OCI-LY3 (cell line): ENCODE data around the gene RUNX2.

Source experiments
- H2AFZ ChIP-seq: fragments of 200-600, 300-600 bp; shearing (Covaris generic); 2 replicates; pipeline ENCODE4 v1.6.0; 2014; ENCODE audit warnings: antibody characterized with exemption, low read depth, low read length
- H3K27ac ChIP-seq: fragments of 200-600, 300-600 bp; sonication (generic); 2 replicates; pipeline ENCODE4 v1.5.1; 2014; ENCODE audit warnings: mild to moderate bottlenecking, low read length, moderate library complexity, mixed read lengths
- H3K27me3 ChIP-seq: fragments of 200-600, 300-600 bp; sonication (generic); 2 replicates; pipeline ENCODE4 v1.6.1; 2014; ENCODE audit warnings: low read depth, low read length, mixed read lengths
- H3K36me3 ChIP-seq: fragments of 200-600, 300-600 bp; sonication (generic); replicated peaks from 2 replicates; pipeline ENCODE3; 2014; ENCODE audit warnings: low read depth, low read length, mixed read lengths
- H3K4me1 ChIP-seq: fragments of 300-600, 200-600 bp; sonication (generic); 2 replicates; pipeline ENCODE4 v1.6.1; 2014; ENCODE audit warnings: low read length, mixed read lengths
- H3K4me2 ChIP-seq: fragments of 200-600, 300-600 bp; sonication (generic); 2 replicates; pipeline ENCODE4 v1.6.1; 2014; ENCODE audit warnings: low read length, mixed read lengths
- H3K4me3 ChIP-seq: fragments of 300-600, 200-600 bp; sonication (generic); 2 replicates; pipeline ENCODE4 v1.5.1; 2014; ENCODE audit warnings: antibody characterized with exemption, mild to moderate bottlenecking, low read length, moderate library complexity
- H3K79me2 ChIP-seq: fragments of 300-600, 200-600 bp; shearing (Covaris generic); 2 replicates; pipeline ENCODE4 v1.6.1; 2014; ENCODE audit warnings: mild to moderate bottlenecking, low read length, mixed read lengths
- H3K9ac ChIP-seq: fragments of 300-600, 200-600 bp; shearing (Covaris generic); 2 replicates; pipeline ENCODE4 v1.6.0; 2014; ENCODE audit warnings: mild to moderate bottlenecking, low read length, moderate library complexity
- H3K9me3 ChIP-seq: fragments of 200-600, 300-600 bp; shearing (Covaris generic); 2 replicates; pipeline ENCODE4 v1.6.1; 2014; ENCODE audit warnings: low read length, mixed read lengths; ENCODE audit not compliant: insufficient read depth
- H4K20me1 ChIP-seq: fragments of 200-600, 300-600 bp; sonication (generic); 2 replicates; pipeline ENCODE4 v1.6.1; 2016; ENCODE audit warnings: low read length, mixed read lengths; ENCODE audit not compliant: insufficient read depth
- CTCF ChIP-seq: fragments of 200-600, 300-600 bp; sonication (generic); IDR thresholded peaks from 2 replicates; pipeline ENCODE4 v1.5.1; 2014; ENCODE audit warnings: antibody characterized with exemption, low read length, low read depth
- EZH2phosphoT487 ChIP-seq: fragments of 200-600 bp; shearing (Covaris generic); IDR thresholded peaks from 2 replicates; pipeline ENCODE4 v1.6.1; 2018; ENCODE audit warnings: antibody characterized with exemption, mixed run types, low read depth

RUNX2 gene

DNA sequence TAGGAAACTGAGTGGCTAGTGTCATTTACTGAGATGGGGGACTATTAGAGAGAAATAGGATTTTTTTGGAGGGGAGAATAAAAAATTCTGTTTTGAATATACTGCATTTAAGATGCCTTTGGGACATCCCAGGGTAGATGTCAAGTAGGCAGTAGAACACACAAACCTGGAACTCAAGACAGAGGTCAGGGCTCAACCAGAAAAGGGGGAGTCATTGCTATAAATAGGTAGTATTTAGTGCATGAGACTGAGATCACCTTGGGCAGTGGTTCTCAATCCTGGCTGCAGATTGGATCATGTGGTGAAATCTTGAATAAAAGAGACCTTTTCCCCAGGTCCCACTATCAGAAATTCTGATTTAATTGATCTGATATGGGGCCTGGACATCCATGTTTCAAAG lies 160.1 kb downstream of the RUNX2 start:
- no peak overlapping the region for H3K9ac ChIP-seq
- H3K79me2 ChIP-seq, result no peaks in the 10 kb centered on the region
- H2AFZ ChIP-seq, result no peak overlapping the region
- no peak overlapping the region for H3K27ac ChIP-seq
- H3K4me3 ChIP-seq, result no peak overlapping the region
- TF ChIP-seq EZH2phosphoT487, result no peak
- H3K27me3 ChIP-seq, result peaks cover 82% of the 10 kb centered on the region
- H3K36me3 ChIP-seq, result no peaks in the 10 kb centered on the region
- H3K9me3 ChIP-seq, result no peaks in the 10 kb centered on the region
- 0 out of 2 replicates have a peak, but pooled peaks cover 4% of the 10 kb centered on the region for H4K20me1 ChIP-seq
- H3K4me2 ChIP-seq, result no peak overlapping the region
- peaks cover 14% of the 10 kb centered on the region for H3K4me1 ChIP-seq

- no peak overlapping the region for H2AFZ ChIP-seq
- no peak overlapping the region for H3K4me3 ChIP-seq
- peaks cover 79% of the 10 kb centered on the region for H3K27me3 ChIP-seq
- no peaks in the 10 kb centered on the region for H3K9me3 ChIP-seq
- no peak overlapping the region for H3K9ac ChIP-seq
- TF ChIP-seq EZH2phosphoT487 (no peak), CTCF (no peak)
- H4K20me1 ChIP-seq, result 0 out of 2 replicates have a peak, but pooled peaks cover 4% of the 10 kb centered on the region
- no peak overlapping the region for H3K4me2 ChIP-seq
- H3K4me1 ChIP-seq, result peaks cover 14% of the 10 kb centered on the region
- H3K79me2 ChIP-seq, result no peaks in the 10 kb centered on the region
- no peaks in the 10 kb centered on the region for H3K36me3 ChIP-seq
- H3K27ac ChIP-seq, result no peak overlapping the region
These were observed 160.8 kb downstream of the RUNX2 start for GRCh38 chr6:45488889-45489288.

- no peak for TF ChIP-seq EZH2phosphoT487
- no peak for TF ChIP-seq CTCF
- Histone ChIP-seq H3K9me3 (no peaks in the 10 kb centered on the region), H3K27me3 (peaks cover 76% of the 10 kb centered on the region), H3K4me3 (no peak overlapping the region), H3K79me2 (no peaks in the 10 kb centered on the region), H3K36me3 (no peaks in the 10 kb centered on the region), H3K9ac (no peak overlapping the region), H3K4me2 (no peak overlapping the region), H3K27ac (no peak overlapping the region), H4K20me1 (0 out of 2 replicates have a peak, but pooled peaks cover 4% of the 10 kb centered on the region), H2AFZ (no peak overlapping the region), H3K4me1 (peaks cover 22% of the 10 kb centered on the region)
These were observed 163.1 kb downstream of the RUNX2 start for GRCh38 chr6:45491048-45491735.

DNA sequence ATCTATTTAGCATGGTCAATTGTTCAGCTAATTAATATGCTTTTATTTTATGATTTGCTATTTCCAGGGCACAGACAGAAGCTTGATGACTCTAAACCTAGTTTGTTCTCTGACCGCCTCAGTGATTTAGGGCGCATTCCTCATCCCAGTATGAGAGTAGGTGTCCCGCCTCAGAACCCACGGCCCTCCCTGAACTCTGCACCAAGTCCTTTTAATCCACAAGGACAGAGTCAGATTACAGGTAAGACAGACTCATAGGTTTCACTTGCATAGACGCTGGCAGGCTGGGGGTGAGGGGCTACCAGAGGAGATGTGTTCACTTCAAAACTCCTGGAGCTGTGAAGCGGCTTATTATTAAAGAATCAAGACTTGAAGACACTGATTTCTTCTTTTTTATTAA lies 163.7 kb downstream of the RUNX2 start:
- Histone ChIP-seq H3K9me3 (no peaks in the 10 kb centered on the region), H3K4me1 (peaks cover 15% of the 10 kb centered on the region)

More for the DNA sequence above, 163.7 kb downstream of the RUNX2 start:
- Histone ChIP-seq H3K27ac (no peak overlapping the region), H2AFZ (no peak overlapping the region), H3K9ac (no peak overlapping the region), H3K36me3 (no peaks in the 10 kb centered on the region), H3K27me3 (peaks cover 76% of the 10 kb centered on the region), H4K20me1 (0 out of 2 replicates have a peak, but pooled peaks cover 4% of the 10 kb centered on the region), H3K79me2 (no peaks in the 10 kb centered on the region), H3K4me3 (no peak overlapping the region), H3K4me2 (no peak overlapping the region)
- no peak for TF ChIP-seq CTCF
